ENCODE results near the gene NKX2-2.

The NKX2-2 gene

DNA sequence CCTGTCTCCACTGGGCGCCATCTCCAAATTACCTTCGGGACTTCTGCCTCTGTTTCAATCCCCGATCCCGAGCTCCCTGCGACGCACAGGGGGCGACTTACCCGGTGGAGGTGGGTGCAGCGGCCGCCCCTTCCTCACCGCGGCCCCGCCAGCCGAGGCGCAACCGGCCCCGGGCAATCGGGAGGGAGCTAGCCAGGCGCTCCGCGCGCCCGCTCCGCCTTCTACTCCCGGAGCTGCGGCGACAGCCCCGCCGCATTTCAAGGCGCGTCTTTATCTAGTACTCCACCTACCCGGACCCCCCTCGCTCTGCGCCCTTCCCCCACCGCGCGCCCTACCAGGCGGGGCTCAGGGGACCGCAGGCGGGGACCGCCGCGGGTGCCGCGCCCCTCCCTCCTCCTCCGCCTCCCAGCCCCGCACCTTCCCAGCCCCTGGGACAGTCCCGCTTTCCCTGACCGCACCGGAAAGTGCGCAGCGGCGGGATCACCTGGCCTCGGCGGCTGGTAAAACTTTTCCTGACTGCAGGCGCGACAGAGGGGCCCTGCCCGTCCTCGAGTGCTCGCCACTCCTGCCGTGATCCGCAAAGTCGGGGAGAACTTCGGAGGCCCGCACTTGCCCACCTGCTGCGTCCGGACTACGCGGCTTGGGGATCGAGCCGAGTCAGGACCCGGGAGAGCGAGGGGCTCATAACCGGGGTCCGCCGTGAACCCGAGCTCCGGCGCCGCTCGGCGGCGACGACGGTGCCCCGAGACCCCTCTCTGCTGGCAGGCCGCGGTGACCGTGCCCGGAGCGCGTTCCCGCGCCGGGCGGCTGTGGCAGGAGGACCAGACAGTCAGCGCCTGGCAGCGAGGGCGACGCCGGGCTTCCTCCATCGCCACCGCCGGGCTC, 8.0 kb upstream of the NKX2-2 start:
- no peak for DNase-seq

DNA sequence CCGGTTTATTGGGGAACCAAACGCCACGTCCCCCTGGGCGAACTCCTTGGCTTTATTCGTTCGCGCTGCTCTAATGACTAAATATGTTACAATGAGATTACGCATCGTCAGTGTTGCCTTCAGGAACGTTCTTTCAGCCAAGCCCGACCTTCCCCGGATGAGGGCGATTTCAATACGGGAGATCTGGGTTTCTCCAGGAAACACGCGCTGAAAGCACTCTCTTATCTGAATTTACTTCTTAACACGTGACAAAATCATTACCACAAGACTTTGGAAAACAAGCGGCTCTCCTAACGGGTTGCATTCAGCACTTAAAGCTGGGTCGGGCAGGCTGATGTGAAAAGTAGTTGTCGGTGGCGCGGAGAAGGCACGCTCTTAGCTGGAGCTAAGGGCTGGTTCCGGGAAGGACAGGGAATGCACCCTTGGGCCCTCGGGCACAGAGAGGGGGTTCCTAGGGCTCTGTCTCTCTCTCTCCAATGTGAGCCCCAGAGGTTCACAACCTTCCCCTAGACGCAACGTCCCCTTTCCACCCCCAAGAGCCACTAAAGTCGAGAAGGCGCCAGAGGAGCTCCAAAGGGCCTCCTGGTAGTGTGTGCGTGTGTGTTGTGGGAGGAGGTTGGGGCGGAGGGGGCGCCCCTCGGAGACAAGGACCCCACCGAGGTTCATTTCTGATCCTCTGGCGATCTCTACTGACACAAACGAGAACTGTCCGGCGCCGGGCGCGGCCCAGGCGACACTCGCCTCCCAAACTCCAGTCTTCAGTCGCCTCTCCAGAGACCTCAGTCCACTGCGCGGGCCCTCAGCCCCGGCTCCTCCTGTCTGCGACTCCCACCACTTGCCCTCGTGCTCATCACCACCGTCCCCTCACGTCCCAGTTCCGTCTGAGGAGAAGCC, 7.1 kb upstream of the NKX2-2 start:
- DNase-seq, result no peak

DNA sequence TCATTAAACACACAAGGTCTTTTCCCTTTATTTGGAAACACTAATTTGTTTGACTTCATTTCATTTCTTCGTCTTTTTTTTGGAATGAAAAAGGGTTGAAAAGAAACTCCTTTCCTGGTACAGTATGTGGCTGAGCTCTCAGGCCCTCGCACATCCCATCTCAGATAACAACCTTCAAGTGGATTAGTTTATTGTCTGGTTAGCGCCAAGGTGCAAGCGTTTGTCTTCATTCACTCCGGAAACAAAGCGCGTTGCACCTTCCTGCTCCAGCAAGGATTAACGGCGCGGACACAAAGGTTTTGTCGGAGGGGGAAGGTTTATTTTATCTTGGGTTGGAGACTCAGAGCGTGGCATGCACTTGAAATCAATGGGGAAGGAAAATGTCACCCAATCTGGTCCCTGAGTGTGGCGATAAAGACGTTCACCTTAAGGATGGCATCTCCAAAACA, 5.3 kb upstream of the NKX2-2 start:
- DNase-seq, result no peak

DNA sequence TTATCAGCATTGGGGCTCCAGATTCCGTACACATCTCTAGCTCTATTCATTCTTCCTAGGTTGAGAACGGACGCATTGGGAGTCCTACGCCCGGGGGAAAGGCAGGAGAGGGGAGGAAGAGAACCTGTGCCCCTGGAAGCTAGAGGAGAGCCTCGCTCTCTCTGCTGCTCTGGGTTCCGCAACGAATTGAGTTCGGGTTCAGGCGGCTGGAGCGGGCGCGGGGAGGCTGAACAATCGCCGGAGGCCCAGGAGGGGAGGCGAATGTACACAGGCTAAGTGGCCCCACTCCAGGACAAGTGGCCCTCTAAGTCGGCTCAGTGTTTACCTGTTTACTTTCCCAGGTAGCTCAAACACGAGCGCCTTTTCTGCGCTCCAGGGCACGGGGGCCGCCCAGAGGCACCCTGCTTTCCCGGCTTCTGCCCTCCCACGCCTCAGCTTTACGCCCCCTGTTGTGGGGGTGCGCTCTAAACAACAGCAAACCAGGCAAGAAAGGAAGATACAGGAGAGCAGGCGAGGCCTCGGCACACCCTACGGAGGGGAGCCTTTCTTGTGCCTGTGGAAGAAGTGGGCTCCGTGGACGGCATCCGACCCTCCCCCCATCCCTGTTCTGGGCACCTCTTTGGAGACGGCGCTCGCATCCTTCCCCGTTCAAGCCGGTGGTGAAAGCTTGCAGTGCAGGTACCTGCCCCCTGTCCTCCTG, 4.6 kb upstream of the NKX2-2 start:
- DNase-seq, result no peak

DNA sequence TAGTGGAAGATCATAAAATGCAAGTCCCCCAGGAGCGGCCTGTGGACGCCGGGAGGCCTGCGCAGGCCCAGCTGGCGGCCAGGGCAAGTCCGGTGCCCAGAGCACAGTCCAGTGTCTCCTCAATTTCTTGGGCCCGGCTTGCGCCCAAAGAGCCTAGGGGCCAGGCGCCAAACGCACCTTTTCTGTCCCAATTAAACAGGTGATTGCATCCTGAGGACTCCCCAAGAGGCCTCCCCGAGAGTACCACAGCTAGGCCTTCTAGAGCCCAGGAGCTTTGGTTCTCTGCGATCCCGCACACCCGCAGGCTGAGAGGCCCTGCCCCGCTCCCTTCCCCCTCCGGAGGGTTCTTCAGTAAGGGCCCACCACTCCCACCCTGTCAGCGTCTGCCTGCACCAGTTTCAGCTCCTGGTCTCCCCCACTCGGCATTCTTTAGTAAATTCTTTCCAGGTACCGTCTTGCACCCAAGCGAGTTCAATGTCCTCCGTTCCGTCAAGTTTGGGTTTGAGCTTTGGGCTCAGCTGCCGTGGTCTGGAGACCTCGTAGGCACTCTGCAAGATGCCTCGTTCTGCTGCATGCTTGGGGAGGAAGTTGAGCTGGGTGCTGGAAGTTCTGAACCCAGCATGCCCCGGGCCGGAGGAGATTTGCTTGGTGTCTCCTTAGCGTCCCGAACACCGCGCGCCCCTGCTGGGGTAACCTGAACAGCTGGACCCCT, 3.9 kb upstream of the NKX2-2 start:
- DNase-seq, result no peak

DNA sequence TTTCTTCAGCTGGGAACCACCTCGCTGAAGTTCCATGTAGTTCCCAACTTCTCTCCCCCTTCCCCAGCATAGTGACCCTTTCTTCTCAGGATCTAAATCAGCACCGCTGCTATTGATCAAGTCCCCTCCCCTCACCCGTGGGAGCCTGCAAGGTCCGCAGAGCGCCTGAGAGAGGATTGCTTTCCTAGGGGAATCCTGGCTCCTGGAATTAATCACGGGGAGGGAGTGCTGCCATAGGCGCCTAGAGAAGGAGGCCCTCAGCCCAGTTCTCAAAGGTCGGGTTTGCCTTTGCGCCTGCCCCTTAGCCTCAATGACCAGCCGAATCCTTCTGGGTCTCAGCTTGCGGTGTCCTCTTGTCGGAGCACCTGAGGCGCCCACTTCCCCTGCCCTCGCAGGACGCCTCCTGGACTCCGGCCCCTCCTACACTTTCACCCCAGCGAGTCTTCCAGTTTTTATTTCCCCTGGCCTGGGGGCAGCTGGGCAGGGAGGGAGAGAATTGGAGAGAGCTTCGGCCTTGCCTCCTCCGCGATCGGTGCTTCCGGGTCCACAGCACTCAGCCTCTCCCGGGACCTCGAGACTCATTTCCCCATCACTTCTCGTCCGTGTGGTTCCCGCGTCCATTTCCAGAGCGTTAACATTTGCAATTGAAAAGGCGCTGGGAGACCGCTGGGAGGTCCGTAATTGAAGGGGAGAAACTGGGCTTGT, 3.1 kb upstream of the NKX2-2 start:
- DNase-seq, result no peak

DNA sequence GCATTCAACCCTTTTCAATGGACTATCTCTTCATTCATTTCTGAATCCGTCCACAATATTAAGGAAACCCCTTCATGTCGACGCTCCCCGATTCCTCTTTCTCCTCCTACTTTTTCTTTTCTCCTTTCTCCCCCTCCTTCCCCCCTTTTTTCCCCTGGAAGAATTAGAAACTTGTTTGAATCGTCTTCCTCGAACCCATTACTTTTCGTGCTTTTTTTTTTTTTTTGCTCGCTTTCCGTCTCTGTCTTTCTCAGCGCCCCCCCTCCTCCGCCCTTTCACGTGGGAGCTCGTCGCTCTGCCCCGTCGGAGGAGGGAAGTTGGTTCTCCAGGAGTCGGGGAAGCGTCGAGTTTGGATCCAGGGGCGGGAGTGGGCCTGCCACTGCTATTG, 2.3 kb upstream of the NKX2-2 start:
- DNase-seq, result no peak

DNA sequence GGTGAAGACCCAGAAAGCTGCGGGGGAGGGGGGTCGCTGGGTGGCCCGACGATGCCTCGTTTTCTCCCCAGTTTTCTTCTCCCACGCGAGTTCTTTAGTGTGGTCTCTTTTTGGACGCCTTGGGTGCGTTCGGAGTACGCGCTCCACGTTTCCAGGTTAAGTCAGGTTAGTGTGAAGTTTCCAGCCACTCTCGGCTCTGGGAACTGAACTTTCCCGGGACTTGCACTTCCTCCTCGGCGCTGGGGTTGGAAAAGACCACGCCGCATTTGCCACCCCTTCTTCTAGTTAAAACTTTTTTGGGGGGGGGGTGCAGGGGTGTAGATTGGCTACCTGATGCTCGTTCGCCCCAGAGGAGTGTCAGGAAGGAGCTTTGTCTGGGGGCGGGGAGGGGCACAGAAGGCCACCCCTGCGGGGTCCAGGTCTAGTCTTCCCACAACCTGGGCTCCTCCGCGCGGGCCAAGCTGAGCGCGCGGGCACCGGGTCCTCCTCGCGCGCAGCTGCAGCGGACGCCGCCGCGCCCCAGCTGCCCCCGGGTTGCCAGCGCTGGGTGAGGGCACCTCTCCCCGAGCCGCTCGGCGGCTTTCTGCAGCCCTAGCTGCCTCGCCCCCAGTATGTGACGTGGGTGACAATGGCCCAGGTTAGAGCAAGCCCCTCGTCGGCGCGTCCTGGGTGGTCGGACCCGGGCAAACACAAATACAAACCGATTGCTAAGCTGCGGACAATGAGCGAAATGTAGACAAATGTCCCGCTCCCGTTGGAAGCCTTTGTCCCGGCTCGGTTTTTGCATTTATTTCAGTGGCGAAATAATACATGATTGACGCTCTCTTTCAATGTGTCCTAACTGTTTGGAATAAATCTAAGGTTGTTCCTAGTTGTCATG, 1.7 kb upstream of the NKX2-2 start:
- no peak for DNase-seq

DNA sequence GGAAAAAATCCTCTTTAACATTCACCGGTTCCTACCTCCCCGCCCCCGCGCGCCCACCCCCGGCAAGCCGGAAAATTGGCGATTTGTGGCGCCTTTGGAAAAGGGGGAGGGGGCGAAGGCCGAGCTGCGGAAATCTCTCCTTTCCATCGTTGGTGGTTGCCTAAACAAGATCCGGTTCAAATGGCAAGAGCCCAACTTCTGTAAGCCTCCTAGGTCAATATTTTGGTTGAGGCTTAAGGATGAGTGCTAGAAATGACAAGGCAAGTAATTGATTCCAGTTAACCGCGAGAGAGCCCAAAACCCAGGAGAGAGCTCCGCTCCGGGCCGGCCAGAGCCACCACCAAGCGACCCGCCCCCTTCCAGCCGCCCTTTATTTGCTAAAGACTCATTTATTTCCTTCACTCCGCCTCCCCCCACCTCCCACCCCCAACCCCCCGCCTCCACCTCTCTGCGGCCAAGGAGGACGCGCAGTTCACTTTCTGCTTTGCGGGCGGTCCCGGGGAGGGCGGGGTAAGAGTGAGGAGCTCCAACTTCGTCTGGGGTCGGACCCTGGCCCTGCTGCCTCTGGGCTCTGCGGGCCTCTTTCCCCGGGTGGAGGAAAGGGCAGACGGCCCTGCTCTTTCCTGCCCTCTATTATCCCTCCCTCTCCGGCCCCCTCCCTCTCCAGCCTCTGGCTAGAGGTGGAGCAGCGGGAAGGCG, 838 bp upstream of the NKX2-2 start:
- DNase-seq, result no peak

DNA sequence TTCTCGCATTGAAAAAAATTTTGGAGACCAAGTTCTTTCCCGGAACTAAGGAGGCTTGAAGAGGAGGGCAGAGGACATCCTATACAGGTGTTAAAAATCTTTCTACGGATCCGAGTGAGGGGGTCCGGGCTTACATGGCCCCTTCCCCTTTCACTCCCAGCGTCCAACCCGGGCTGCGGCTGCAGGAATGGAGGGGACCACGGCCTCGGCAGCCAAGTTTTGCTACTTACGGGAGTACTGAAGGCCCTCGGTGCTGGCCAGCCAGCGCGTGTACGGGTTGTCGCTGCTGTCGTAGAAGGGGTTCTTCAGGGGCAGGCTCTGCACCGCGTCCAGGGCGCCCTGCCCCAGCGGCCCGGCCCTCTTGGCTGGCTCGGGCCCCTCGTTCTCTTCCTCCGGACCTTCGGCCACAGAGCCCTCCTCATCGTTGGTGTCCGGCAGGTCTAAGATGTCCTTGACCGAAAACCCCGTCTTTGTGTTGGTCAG, 642 bp downstream of the NKX2-2 start:
- DNase-seq, result no peak

DNA sequence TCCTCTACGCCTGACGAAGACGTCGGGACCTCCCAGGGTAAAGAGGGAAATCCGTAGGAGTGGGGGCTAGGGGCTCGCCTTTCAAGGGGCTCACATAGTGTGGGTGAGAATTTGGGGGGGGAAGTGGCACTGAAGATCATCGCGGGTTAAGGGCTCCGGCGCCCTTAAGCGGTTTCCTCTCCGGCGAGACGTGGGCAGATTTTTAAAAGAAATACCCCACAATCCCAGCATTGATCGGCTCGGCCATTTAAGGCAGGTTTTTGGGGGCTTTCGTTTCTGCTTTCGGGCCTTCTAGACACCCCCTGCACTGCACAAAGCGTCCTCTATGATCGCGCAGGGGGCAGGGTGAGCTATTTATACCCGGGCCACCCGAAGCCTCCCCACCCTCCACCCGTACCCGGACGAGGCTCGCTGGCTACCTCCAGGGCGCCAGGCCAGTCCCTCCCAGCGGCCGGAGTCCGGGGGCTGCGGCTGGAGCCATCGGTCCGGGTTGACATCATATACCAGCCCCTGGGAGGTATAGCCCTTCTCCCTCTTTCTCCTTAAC, 1.2 kb downstream of the NKX2-2 start:
- DNase-seq, result no peak

DNA sequence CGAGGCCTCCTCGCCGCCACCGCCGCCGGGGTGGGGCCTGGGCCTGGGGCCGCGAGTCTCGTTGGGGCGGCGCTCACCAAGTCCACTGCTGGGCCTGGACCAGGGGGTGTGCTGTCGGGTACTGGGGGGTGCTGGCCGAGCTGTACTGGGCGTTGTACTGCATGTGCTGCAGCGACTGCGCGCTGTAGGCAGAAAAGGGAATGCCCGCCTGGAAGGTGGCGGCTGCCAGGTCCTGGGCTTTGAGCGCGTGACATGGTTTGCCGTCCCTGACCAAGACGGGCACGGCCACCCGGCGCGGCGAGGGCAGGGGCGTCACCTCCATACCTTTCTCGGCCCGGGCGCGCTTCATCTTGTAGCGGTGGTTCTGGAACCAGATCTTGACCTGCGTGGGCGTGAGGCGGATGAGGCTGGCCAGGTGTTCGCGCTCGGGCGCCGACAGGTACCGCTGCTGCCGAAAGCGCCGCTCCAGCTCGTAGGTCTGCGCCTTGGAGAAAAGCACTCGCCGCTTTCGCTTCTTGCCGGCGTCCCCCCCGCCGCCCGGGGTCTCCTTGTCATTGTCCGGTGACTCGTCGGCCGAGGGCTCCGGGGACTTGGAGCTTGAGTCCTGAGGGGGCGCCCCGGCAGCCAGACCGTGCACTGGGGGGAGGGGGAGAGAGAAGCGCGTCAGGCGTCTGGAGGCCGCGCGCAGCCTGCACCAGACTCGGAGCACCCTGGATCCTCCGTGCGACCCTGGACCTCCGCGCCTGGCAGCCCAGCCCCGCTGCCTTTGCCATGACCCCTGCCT, 1.8 kb downstream of the NKX2-2 start:
- no peak for DNase-seq

DNA sequence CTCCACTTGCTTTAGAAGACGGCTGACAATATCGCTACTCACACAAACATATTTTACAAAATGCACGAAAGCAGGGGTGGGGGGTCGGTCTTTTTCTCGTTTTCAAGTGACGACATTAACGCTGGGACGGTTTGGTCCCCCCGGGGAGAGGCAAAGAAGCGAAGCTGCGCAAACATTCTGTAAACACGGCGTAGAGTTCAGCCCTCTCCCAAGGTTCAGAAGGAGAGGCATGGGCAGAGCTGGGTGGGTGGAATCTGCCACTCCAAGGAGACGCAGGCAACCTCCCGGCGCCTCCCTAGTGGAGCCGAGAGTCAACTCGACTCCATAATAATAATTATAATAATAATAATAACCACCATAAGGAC, 2.4 kb downstream of the NKX2-2 start:
- DNase-seq, result no peak

DNA sequence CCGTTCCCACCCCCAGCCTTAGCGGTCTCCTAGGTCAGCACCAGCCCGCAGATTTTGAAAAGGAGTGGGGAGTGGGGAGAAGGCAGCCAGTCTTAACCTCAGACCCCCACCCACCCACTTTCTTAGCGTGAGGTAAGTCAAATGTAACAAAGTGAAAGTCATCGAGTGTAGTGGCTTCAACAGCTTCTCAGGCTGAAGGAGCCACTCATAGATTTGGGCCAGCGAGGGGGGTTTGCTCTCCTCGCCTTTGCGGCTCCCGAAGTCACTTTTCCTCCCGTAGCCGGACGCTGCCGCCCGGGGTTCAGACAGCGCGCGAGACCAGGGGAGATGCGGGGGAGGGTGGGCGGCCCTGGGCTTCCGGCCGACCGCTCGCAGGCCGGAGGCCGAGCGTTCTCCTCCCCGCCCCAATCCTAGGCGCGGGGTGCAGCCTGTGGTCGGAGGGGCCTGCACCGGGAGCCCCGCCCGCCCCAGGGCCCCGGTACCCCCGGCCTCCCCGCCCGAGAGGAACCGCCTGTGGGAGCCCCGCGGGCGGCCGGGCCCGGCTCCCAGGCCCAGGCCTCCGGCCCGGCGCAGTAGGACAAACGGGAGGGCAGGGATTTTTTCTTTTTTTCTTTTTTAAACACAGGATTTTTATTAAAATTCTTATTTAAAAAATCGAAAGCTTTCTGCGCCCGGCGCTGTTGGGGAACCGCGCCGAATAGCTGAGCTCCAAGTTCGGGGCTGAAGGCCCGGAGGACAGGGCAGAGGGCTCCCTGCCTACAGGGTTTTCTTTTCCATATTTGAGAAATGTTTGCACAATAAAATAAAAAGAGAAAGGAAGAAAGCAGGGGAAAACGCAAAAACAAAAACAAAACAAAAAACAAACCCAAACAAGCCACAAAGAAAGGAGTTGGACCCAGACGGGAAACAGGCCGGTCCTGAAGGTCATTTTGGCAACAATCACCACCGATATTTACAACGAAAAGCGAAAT, 3.2 kb downstream of the NKX2-2 start:
- DNase-seq, result no peak

DNA sequence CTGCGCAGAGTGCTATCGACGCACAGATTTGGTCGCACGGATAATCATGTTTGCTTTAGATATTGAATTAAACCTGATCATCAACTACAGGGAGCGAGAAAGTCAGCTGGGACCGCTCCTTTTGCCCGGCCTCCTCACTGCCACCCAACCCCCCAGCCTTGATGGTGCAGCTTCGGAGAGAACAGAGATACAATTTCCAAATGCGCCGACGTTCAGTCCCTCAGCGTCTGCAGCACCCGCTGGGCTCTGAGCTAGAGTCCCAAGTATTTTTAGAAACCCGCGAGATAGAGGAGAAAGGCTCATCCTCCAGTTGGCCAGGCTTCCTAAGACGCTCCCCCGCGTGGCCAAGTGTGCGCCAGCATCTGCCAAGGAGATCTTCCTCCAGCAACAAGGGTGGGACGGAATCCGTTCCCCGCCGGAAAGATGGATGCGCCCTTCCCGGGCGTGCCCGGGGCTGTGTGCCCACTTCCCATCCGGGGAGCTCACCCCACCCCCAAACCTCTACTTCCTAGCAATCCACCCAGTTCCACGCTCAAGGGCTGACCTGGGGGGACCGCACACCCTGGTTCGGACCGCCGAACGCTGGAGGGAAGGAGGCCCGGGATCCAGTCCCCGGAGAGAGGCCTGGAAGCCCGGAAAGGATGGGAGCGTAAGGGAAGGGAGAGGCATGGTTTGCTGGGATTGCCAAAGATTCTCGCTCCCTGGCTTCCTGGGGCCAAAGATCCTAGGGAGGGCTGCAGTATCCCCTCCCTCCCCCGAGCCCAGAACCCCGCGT, 4.1 kb downstream of the NKX2-2 start:
- DNase-seq, result no peak

DNA sequence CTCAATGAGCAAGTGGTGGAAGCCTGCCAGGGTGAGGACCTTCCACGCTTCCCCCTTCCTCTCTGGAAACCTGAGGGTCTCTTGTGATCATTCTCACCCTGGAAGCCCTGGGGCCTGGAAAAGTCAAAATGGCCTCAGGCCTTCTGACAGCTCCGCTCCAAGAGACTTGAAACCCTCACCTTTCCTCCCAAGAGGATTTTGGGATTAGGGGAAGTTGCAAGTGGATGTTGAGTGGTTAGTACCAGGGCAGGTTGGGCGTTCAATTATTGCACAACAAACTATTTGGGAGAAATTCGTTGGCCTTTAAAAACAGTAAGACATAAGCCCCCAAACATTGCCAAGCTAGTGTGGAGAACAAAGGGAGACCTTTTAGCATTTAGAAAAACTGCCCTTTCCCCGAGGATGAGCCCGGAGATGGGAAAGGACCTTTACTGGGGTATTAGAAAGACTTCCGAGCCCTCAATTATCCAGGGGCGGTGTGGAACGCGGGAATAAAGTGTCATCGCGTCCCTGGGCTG, 4.7 kb downstream of the NKX2-2 start:
- DNase-seq, result no peak

Data from CD4-positive, alpha-beta T cell treated with Interleukin-12 subunit alpha and Interleukin-12 subunit beta, for 1 hour (primary cell).